GM19395 (cell line): ENCODE data around the gene CPEB2.

Experiments used
- ATAC-seq: cut with Tn5 transposase; IDR thresholded peaks from one replicate; pipeline ENCODE4 v1.9.1; 2021; ENCODE audit warnings: mild to moderate bottlenecking, moderate library complexity; ENCODE audit not compliant: unreplicated experiment

CPEB2 gene

DNA sequence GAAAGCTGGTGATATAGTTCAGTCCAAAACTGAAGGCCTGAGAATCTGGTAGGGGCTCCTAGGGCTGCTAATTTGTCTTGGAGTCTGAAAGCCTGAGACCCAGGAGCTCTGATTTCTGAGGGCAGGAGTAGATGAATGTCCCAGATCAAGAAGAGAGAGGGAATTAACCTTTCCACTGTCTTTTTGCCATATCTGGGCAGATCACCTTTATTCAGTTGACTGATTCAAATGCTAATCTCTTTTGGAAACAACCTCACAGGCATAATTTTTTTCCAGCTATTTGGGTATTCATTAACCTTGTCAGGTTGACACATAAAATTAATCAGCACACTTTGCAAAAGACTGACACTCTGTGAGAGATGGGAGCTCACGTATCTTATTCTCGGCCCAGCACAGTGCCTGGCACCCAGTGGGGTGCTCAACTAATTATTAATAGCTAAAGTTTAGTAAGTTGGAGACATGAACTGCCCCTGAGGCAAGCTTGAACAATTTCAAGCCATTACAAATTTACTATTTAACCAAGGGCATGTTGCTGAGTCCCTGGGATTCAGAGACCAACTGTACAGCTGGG, 114.3 kb downstream of the CPEB2 start:
- ATAC-seq: no peak

DNA sequence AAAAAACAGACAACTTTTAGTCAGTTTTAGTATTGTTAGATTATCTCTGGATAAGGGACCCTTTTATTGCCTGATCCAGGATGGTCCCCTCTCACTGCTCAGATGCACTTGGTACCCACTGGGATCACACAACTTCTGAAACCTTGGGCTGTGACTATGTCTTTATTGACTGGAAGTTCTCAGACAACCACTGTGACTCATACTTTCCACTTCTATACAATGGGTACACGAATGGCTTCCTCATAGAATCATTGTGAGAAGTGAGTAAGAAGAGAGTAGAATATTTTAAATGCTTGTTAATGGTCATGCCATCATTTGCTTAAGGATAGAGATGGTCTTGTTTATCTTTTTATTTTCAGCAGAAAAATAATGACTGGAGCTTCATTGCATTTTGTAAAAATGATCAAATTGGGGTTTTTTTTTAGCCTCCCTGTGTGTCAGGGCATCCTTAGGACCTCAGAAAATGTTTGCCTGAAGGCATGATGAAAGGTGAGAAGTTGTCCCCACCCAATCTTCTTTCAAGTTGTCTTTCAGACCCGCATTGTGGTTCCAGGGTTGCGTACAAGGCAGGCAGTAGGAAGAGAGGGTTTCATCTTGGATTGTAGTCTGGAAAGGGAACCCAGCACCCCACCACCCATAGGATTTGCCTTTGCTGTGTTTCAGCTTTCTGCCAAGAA, 115.1 kb downstream of the CPEB2 start:
- no peak for ATAC-seq

DNA sequence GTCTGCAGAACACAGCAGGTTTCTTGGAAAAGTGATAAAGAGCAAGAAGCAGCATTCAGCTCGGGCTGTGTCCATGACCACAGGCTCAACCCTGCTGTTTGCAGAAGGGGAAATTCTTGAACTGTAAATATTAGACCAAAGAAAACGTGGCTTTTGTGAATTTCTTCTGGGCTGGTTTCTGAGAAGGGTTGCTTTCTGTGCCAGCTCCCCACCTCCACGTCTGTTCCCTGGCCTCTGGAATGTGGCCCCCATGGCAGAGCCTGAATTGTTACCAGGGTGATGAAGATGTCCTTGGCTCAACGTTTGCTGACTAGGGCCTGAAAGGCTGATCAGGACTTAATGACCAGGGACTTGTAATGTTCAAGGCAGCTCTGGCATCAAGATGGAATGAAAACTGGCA, 116.0 kb downstream of the CPEB2 start:
- ATAC-seq: no peak
